Measurements from ENCODE around the gene KIAA1958.

Gene KIAA1958

DNA sequence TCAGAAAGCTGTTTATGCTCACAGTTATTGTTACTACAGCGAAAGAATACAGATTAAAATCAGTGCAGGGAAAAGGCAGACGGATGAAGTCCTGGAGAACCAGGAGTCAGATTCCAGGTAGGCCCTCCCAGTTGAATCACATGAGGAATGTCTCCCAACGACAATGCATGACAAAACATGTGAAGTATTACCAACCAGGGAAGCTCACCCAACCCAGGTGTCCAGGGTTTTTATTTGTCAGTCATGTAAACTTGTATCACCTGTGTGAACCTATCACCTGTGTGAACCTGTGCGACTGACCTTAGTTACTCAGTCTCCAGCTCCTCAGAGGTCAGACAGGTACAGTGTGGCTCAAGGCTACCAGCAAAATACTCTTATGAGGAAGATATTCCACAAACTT is 63.9 kb downstream of the KIAA1958 start:
- Histone ChIP-seq H3K27ac (replicated peaks) (no peak overlapping the region), H3K27me3 (ENCODE audit: insufficient read depth, poor library complexity, severe bottlenecking) (no peaks in the 10 kb centered on the region), H3K4me3 (replicated peaks; ENCODE audit: insufficient read depth, low read length) (no peak overlapping the region)
- DNase-seq (ENCODE audit: low read depth in 1 of 2, low spot score in 1 of 2), result no peak
- TF ChIP-seq GABPA (IDR thresholded peaks at IDR 0.05; ENCODE audit: low read depth) (no peak), SPI1 (IDR thresholded peaks at IDR 0.05; ENCODE audit: borderline replicate concordance, low read depth) (no peak), POLR2AphosphoS5 (IDR thresholded peaks at IDR 0.05; ENCODE audit: low read depth) (no peak)
- TF ChIP-seq, protein P1, sequence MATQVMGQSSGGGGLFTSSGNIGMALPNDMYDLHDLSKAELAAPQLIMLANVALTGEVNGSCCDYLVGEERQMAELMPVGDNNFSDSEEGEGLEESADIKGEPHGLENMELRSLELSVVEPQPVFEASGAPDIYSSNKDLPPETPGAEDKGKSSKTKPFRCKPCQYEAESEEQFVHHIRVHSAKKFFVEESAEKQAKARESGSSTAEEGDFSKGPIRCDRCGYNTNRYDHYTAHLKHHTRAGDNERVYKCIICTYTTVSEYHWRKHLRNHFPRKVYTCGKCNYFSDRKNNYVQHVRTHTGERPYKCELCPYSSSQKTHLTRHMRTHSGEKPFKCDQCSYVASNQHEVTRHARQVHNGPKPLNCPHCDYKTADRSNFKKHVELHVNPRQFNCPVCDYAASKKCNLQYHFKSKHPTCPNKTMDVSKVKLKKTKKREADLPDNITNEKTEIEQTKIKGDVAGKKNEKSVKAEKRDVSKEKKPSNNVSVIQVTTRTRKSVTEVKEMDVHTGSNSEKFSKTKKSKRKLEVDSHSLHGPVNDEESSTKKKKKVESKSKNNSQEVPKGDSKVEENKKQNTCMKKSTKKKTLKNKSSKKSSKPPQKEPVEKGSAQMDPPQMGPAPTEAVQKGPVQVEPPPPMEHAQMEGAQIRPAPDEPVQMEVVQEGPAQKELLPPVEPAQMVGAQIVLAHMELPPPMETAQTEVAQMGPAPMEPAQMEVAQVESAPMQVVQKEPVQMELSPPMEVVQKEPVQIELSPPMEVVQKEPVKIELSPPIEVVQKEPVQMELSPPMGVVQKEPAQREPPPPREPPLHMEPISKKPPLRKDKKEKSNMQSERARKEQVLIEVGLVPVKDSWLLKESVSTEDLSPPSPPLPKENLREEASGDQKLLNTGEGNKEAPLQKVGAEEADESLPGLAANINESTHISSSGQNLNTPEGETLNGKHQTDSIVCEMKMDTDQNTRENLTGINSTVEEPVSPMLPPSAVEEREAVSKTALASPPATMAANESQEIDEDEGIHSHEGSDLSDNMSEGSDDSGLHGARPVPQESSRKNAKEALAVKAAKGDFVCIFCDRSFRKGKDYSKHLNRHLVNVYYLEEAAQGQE (IDR thresholded peaks at IDR 0.05; ENCODE audit: insufficient replicate concordance, low read depth), result no peak
- TF ChIP-seq, protein P2, sequence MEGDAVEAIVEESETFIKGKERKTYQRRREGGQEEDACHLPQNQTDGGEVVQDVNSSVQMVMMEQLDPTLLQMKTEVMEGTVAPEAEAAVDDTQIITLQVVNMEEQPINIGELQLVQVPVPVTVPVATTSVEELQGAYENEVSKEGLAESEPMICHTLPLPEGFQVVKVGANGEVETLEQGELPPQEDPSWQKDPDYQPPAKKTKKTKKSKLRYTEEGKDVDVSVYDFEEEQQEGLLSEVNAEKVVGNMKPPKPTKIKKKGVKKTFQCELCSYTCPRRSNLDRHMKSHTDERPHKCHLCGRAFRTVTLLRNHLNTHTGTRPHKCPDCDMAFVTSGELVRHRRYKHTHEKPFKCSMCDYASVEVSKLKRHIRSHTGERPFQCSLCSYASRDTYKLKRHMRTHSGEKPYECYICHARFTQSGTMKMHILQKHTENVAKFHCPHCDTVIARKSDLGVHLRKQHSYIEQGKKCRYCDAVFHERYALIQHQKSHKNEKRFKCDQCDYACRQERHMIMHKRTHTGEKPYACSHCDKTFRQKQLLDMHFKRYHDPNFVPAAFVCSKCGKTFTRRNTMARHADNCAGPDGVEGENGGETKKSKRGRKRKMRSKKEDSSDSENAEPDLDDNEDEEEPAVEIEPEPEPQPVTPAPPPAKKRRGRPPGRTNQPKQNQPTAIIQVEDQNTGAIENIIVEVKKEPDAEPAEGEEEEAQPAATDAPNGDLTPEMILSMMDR (IDR thresholded peaks at IDR 0.05; ENCODE audit: insufficient read depth, low read length), result no peak

DNA sequence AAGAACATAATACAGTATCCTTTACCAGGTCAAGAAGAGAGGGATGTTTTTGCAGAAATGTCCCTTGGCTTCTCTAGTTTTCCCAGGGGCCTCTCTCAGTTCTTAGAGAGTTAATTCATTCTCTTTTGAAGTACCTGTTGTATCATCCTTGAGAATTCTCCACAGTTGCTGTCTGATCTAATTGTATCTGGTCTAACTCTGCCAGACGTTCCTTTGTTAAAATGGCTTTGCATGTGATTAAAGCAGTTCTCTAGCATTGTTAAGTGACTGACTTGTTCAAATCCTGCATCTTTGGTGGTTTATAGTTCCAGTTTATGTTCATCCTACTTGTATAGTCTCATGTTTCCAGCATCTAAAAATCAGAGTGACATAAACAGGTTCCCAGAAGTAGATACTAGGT is 65.0 kb downstream of the KIAA1958 start:
- DNase-seq (ENCODE audit: low read depth in 1 of 2, low spot score in 1 of 2), result no peak
- H3K4me3 ChIP-seq (replicated peaks; ENCODE audit: insufficient read depth, low read length), result no peak overlapping the region
- H3K27me3 ChIP-seq (ENCODE audit: insufficient read depth, poor library complexity, severe bottlenecking), result no peaks in the 10 kb centered on the region
- TF ChIP-seq GABPA (IDR thresholded peaks at IDR 0.05; ENCODE audit: low read depth) (no peak), SPI1 (IDR thresholded peaks at IDR 0.05; ENCODE audit: borderline replicate concordance, low read depth) (no peak), POLR2AphosphoS5 (IDR thresholded peaks at IDR 0.05; ENCODE audit: low read depth) (no peak)
- TF ChIP-seq, protein P2 (IDR thresholded peaks at IDR 0.05; ENCODE audit: insufficient read depth, low read length), result no peak
- TF ChIP-seq, protein P1 (IDR thresholded peaks at IDR 0.05; ENCODE audit: insufficient replicate concordance, low read depth), result no peak
- no peak overlapping the region for H3K27ac ChIP-seq (replicated peaks)

DNA sequence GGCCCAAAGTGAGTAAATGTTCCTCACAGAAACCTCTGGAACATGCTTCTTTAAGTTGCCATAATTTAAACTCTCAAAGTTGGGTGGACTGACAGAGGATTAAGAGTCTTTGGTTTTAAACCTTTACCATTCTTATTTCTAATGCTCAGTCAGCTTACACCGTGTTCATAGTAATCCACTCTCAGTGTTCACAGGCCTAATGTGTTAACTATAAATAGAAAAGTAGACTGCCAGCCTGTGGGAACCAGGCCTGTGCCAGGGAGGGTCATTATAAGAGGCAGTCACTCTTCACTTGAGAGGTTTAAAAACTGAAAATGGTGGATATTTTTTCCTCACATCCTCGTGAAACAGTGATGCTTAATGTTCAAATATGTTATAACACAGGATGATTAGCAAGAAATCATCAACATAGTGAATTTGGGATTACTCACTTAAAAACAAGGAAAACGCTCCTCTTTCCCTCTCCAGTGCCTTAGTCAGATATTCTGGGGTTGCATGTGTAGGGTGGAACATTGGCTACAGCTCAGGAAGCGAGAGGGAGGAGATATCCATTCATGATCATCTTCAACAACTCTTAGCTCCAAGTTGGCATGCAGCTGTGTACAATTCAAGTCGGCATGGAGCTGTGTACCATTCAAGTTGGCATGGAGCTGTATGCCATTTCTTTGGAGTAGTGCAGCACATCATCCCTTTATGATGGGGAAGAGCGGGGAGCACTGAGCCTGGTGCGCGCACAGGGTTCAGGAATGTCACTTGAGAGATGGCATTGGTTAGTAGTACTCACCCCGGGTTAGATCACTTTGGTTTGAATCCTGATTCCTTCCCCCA is 65.8 kb downstream of the KIAA1958 start:
- Histone ChIP-seq H3K4me3 (replicated peaks; ENCODE audit: insufficient read depth, low read length) (no peak overlapping the region), H3K27ac (replicated peaks) (no peak overlapping the region), H3K27me3 (ENCODE audit: insufficient read depth, poor library complexity, severe bottlenecking) (no peaks in the 10 kb centered on the region)
- TF ChIP-seq SPI1 (IDR thresholded peaks at IDR 0.05; ENCODE audit: borderline replicate concordance, low read depth) (no peak), GABPA (IDR thresholded peaks at IDR 0.05; ENCODE audit: low read depth) (no peak), POLR2AphosphoS5 (IDR thresholded peaks at IDR 0.05; ENCODE audit: low read depth) (no peak)
- TF ChIP-seq, protein P1 (IDR thresholded peaks at IDR 0.05; ENCODE audit: insufficient replicate concordance, low read depth), result no peak
- TF ChIP-seq, protein P2 (IDR thresholded peaks at IDR 0.05; ENCODE audit: insufficient read depth, low read length), result no peak
- no peak for DNase-seq (ENCODE audit: low read depth in 1 of 2, low spot score in 1 of 2)

Data from HL-60 (cell line).